Keratinocyte (primary cell): ENCODE data around the gene PACSIN2. TPM values are rescaled to one million over a fixed set of nuclear protein-coding genes. Genes with fewer than 3 reads are reported as not detected.

Source experiments
- DNase-seq: peaks from one replicate; pipeline ENCODE4 v3.0.0-alpha.2; 2011; ENCODE audit warnings: low read depth, missing footprints, low spot score
- FAIRE-seq: peaks from 2 replicates; lab custom pipeline; 2011; peaks lifted over from hg19 to GRCh38; lab: Jason Lieb, UNC
- H2AFZ ChIP-seq: 2 replicates; pipeline ENCODE4 v1.6.0; 2012; ENCODE audit warnings: low read length, control low read depth, inconsistent platforms; ENCODE audit not compliant: control insufficient read depth
- H3K27ac ChIP-seq: 2 replicates; pipeline ENCODE4 v1.5.1; 2011; ENCODE audit warnings: low read length; ENCODE audit not compliant: control insufficient read depth, insufficient read depth
- H3K27me3 ChIP-seq: 3 replicates; pipeline ENCODE4 v1.6.0; 2011; ENCODE audit warnings: low read length; ENCODE audit not compliant: control insufficient read depth, insufficient read depth; ENCODE audit errors: extremely low read depth
- H3K36me3 ChIP-seq, 2 experiments: 2 replicates in 1 of 2; 3 replicates in 1 of 2; pipeline ENCODE4 v1.5.1; 2011; ENCODE audit warnings: low read length in 2 of 2, mild to moderate bottlenecking in 1 of 2; ENCODE audit not compliant: control insufficient read depth in 2 of 2, insufficient read depth in 2 of 2; ENCODE audit errors: extremely low read depth in 1 of 2
- H3K4me1 ChIP-seq: 3 replicates; pipeline ENCODE4 v1.5.1; 2011; ENCODE audit warnings: low read length; ENCODE audit not compliant: control insufficient read depth, insufficient read depth; ENCODE audit errors: extremely low read depth
- H3K4me2 ChIP-seq: 3 replicates; pipeline ENCODE4 v1.6.0; 2011; ENCODE audit warnings: low read depth, low read length; ENCODE audit not compliant: control insufficient read depth, insufficient read depth; ENCODE audit errors: extremely low read depth
- H3K4me3 ChIP-seq, 3 experiments: fragments of 200-600 bp in 1 of 3; sonication (generic) in 1 of 3; 2 replicates in 2 of 3; 3 replicates in 1 of 3; pipeline ENCODE4 v1.5.1; 2011 to 2016; ENCODE audit warnings: low read length in 3 of 3, mild to moderate bottlenecking in 3 of 3, control low read depth in 2 of 3, inconsistent platforms in 1 of 3, low read depth in 1 of 3, mixed read lengths in 1 of 3, mixed run types in 1 of 3, moderate library complexity in 1 of 3; ENCODE audit not compliant: control insufficient read depth in 2 of 3, insufficient read depth in 2 of 3; ENCODE audit errors: extremely low read depth in 1 of 3
- H3K79me2 ChIP-seq: 2 replicates; pipeline ENCODE4 v1.6.0; 2012; ENCODE audit warnings: low read length; ENCODE audit not compliant: control insufficient read depth, insufficient read depth
- H3K9ac ChIP-seq: 3 replicates; pipeline ENCODE4 v1.6.0; 2011; ENCODE audit warnings: low read length; ENCODE audit not compliant: control insufficient read depth, insufficient read depth; ENCODE audit errors: extremely low read depth
- H3K9me1 ChIP-seq: 3 replicates; pipeline ENCODE4 v1.6.0; 2011; ENCODE audit warnings: low read length; ENCODE audit not compliant: control insufficient read depth, insufficient read depth; ENCODE audit errors: extremely low read depth
- H3K9me3 ChIP-seq: 2 replicates; pipeline ENCODE4 v1.5.1; 2012; ENCODE audit warnings: low read depth, low read length; ENCODE audit not compliant: control insufficient read depth
- H4K20me1 ChIP-seq: 3 replicates; pipeline ENCODE4 v1.6.0; 2011; ENCODE audit warnings: low read length; ENCODE audit not compliant: control insufficient read depth, insufficient read depth; ENCODE audit errors: extremely low read depth
- EZH2 ChIP-seq: IDR thresholded peaks from one replicate; pipeline ENCODE4 v1.6.1; 2012; ENCODE audit warnings: inconsistent platforms, mild to moderate bottlenecking, low read length, moderate library complexity
- dilution Hi-C: fragments of 300-500 bp; cut with MboI; formaldehyde crosslinking; loops from one replicate; pipeline ENCODE4 v1.7.0; 2020; ENCODE audit warnings: low sequenced_read_pairs; ENCODE audit not compliant: extremely low pct_ligation_motif_present
- polyA plus RNA-seq, 5 experiments: library from polyadenylated mRNA; depleted of rRNA in 3 of 5; stranded (reverse) in 3 of 5; stranded (forward) in 1 of 5; unstranded in 1 of 5; fragments of >200 nt; gene quantifications; 1 replicate in 1 of 5; 2 replicates in 3 of 5; 3 replicates in 1 of 5; pipeline versions ENCODE4 v1.2.1 to v1.2.3, GENCODE V29; 2011 to 2012; ENCODE audit warnings: missing spikeins in 2 of 5, low read depth in 1 of 5, low replicate concordance in 1 of 5
- TF ChIP-seq, protein P1 (sequence below), 3 experiments: IDR thresholded peaks in 1 of 3; conservative IDR thresholded peaks in 1 of 3; optimal IDR thresholded peaks in 1 of 3; 2 replicates in 2 of 3; 3 replicates in 1 of 3; pipeline versions ENCODE3 to v1.5.1; 2011; ENCODE audit warnings: low read length in 3 of 3, mild to moderate bottlenecking in 3 of 3, moderate library complexity in 2 of 3, control low read depth in 1 of 3, inconsistent platforms in 1 of 3; ENCODE audit not compliant: insufficient read depth in 2 of 3; ENCODE audit errors: extremely low read depth in 1 of 3

Gene PACSIN2
- polyA plus RNA-seq, 1 donor (not counting 4 experiments of a cell fraction or from before 2014, with no cell fraction given), result 55.5 TPM

DNA sequence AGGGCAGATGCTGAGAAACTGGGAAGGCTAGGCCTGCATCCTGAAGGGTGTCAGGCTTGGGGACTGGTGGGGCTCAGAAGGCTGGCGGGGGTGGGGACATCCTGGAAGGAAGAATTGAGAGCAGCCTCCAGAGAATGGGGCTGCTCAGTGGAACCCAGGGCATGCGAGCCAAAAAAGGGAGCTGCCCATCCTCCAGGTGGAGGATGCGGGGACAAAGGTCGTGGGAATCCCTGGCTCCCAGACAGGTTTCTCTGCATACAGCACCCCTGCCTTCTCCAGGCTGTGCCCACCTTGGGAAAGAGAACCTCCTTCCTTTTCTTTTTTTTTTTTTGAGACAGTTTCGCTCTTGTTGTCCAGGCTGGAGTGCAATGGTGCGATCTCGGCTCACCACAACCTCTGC, 117.0 kb downstream of the PACSIN2 start:
- H3K9me1 ChIP-seq, result no peaks in the 10 kb centered on the region
- peaks cover 5 to 7% of the 10 kb centered on the region in 2 experiments for H3K36me3 ChIP-seq
- peaks cover 9% of the 10 kb centered on the region for H3K79me2 ChIP-seq
- H3K27ac ChIP-seq, result no peak overlapping the region
- H4K20me1 ChIP-seq, result peaks cover 3% of the 10 kb centered on the region
- TF ChIP-seq, protein P1, sequence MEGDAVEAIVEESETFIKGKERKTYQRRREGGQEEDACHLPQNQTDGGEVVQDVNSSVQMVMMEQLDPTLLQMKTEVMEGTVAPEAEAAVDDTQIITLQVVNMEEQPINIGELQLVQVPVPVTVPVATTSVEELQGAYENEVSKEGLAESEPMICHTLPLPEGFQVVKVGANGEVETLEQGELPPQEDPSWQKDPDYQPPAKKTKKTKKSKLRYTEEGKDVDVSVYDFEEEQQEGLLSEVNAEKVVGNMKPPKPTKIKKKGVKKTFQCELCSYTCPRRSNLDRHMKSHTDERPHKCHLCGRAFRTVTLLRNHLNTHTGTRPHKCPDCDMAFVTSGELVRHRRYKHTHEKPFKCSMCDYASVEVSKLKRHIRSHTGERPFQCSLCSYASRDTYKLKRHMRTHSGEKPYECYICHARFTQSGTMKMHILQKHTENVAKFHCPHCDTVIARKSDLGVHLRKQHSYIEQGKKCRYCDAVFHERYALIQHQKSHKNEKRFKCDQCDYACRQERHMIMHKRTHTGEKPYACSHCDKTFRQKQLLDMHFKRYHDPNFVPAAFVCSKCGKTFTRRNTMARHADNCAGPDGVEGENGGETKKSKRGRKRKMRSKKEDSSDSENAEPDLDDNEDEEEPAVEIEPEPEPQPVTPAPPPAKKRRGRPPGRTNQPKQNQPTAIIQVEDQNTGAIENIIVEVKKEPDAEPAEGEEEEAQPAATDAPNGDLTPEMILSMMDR (optimal IDR thresholded peaks at IDR 0.05 in 1 of 3, IDR thresholded peaks at IDR 0.05 in 1 of 3, conservative IDR thresholded peaks at IDR 0.05 in 1 of 3; ENCODE audit: extremely low read depth in 1 of 3, insufficient read depth in 2 of 3, low read length in 3 of 3), result no peak
- no peak for TF ChIP-seq EZH2
- no peaks in the 10 kb centered on the region for H3K27me3 ChIP-seq
- H3K4me2 ChIP-seq, result no peak overlapping the region
- no peak overlapping the region for H3K9ac ChIP-seq
- FAIRE-seq (no peak), DNase-seq (no peak)
- H2AFZ ChIP-seq, result no peak overlapping the region
- no peak overlapping the region for H3K4me3 ChIP-seq
- no peaks in the 10 kb centered on the region for H3K9me3 ChIP-seq
- dilution Hi-C loops, result no loop called here
- H3K4me1 ChIP-seq, result no peaks in the 10 kb centered on the region

GRCh38 chr22:42895541-42895981, 119.4 kb downstream of the PACSIN2 start:
- dilution Hi-C loops, result no loop called here
- H3K9me3 ChIP-seq, result no peaks in the 10 kb centered on the region
- H3K27me3 ChIP-seq, result no peaks in the 10 kb centered on the region
- TF ChIP-seq, protein P1 (optimal IDR thresholded peaks at IDR 0.05 in 1 of 3, IDR thresholded peaks at IDR 0.05 in 1 of 3, conservative IDR thresholded peaks at IDR 0.05 in 1 of 3; ENCODE audit: extremely low read depth in 1 of 3, insufficient read depth in 2 of 3, low read length in 3 of 3), result no peak
- no peak for TF ChIP-seq EZH2
- FAIRE-seq (no peak), DNase-seq (no peak)
- peaks cover 0 to 12% of the 10 kb centered on the region in 2 experiments for H3K36me3 ChIP-seq
- no peaks in the 10 kb centered on the region for H3K4me1 ChIP-seq
- H4K20me1 ChIP-seq, result peaks cover 3% of the 10 kb centered on the region
- H2AFZ ChIP-seq, result no peak overlapping the region
- peaks cover 11% of the 10 kb centered on the region for H3K79me2 ChIP-seq
- H3K27ac ChIP-seq, result no peak overlapping the region
- H3K4me3 ChIP-seq, result no peak overlapping the region
- H3K9me1 ChIP-seq, result no peaks in the 10 kb centered on the region
- H3K9ac ChIP-seq, result no peak overlapping the region
- no peak overlapping the region for H3K4me2 ChIP-seq
